B cell (primary cell): ENCODE data around the gene ARMC10. TPM values are rescaled to one million over a fixed set of nuclear protein-coding genes. Genes with fewer than 3 reads are reported as not detected.
"Not testable (repeated sequence)": the region's sequence is repeated elsewhere in the genome, so short reads cannot be mapped to it uniquely, and the experiment has no call there.

Experiments
- ATAC-seq: fragments of 200-7000 bp; cut with Tn5 transposase; one replicate; pipeline ENCODE4 v1.10.0; 2021; ENCODE audit warnings: low read depth, mild to moderate bottlenecking, moderate number of reproducible peaks, moderate library complexity
- CTCF ChIA-PET: fragments of 350-600 bp; sonication (Branson Sonifier 250); formaldehyde crosslinking; loops from one replicate; lab custom pipeline; 2021; ENCODE audit warnings: antibody characterized with exemption, inconsistent platforms; lab: Charles Lee
- POLR2A ChIA-PET: fragments of 350-600 bp; sonication (Branson Sonifier 250); formaldehyde crosslinking; loops from one replicate; lab custom pipeline; 2021; ENCODE audit warnings: antibody characterized with exemption; lab: Charles Lee
- DNase-seq: peaks from one replicate; pipeline ENCODE4 v3.0.0; 2013
- H2AFZ ChIP-seq: 2 replicates; pipeline ENCODE4 v1.6.1; 2012; ENCODE audit warnings: mild to moderate bottlenecking, low read depth, low read length; ENCODE audit not compliant: insufficient read depth, poor library complexity, severe bottlenecking
- H3K27ac ChIP-seq, 2 donors: 1 replicate in 1 of 2; 2 replicates in 1 of 2; pipeline ENCODE4 v1.5.1; 2012 to 2013; ENCODE audit warnings: low read length in 2 of 2, mild to moderate bottlenecking in 2 of 2, moderate library complexity in 1 of 2
- H3K27me3 ChIP-seq, 4 experiments: fragments of 200-600 bp in 1 of 4; sonication (generic) in 1 of 4; replicated peaks in 1 of 4; 1 replicate in 2 of 4; 2 replicates in 2 of 4; pipeline versions ENCODE4 v1.6.1 to v1.7.0; 2013 to 2016; ENCODE audit warnings: low read length in 3 of 4, mild to moderate bottlenecking in 2 of 4, mixed read lengths in 1 of 4, moderate library complexity in 1 of 4; ENCODE audit not compliant: insufficient read depth in 4 of 4, control insufficient read depth in 3 of 4; ENCODE audit errors: control extremely low read depth in 1 of 4
- H3K36me3 ChIP-seq, 2 experiments: replicated peaks in 1 of 2; 1 replicate in 1 of 2; 2 replicates in 1 of 2; pipeline versions ENCODE4 v1.6.1 to v1.7.1; 2013; ENCODE audit warnings: low read length in 1 of 2; ENCODE audit not compliant: insufficient read depth in 2 of 2, control insufficient read depth in 1 of 2; ENCODE audit errors: control extremely low read depth in 1 of 2, extremely low read depth in 1 of 2
- H3K4me1 ChIP-seq, 2 donors: fragments of 200-600 bp in 1 of 2; sonication (generic) in 1 of 2; 1 replicate in 1 of 2; 2 replicates in 1 of 2; pipeline versions ENCODE4 v1.5.1 to v1.6.1; 2013 to 2017; ENCODE audit warnings: low read length in 2 of 2; ENCODE audit not compliant: control insufficient read depth in 2 of 2, insufficient read depth in 2 of 2
- H3K4me2 ChIP-seq: replicated peaks from 2 replicates; pipeline ENCODE3; 2012; ENCODE audit warnings: mild to moderate bottlenecking, low read depth, low read length; ENCODE audit not compliant: poor library complexity, severe bottlenecking
- H3K4me3 ChIP-seq, 5 experiments: fragments of 200-600 bp in 1 of 5; sonication (generic) in 1 of 5; 1 replicate in 3 of 5; 2 replicates in 2 of 5; pipeline versions ENCODE4 v1.5.1 to v1.7.0; 2011 to 2016; ENCODE audit warnings: low read length in 4 of 5, mild to moderate bottlenecking in 4 of 5, low read depth in 2 of 5, control low read depth in 1 of 5, moderate library complexity in 1 of 5; ENCODE audit not compliant: insufficient read depth in 1 of 5; ENCODE audit errors: control extremely low read depth in 1 of 5, extremely low read depth in 1 of 5
- H3K79me2 ChIP-seq: fragments of 200-600 bp; sonication (generic); one replicate; pipeline ENCODE4 v1.6.0; 2016; ENCODE audit warnings: low read length; ENCODE audit not compliant: control insufficient read depth, insufficient read depth
- H3K9ac ChIP-seq: fragments of 200-600 bp; sonication (generic); 2 replicates; pipeline ENCODE4 v1.6.1; 2017; ENCODE audit warnings: mild to moderate bottlenecking, low read length, moderate library complexity
- H3K9me3 ChIP-seq, 3 donors: one replicate each; pipeline versions ENCODE4 v1.6.1 to v1.7.1; 2013; ENCODE audit warnings: low read length in 2 of 3; ENCODE audit not compliant: control insufficient read depth in 2 of 3, insufficient read depth in 1 of 3; ENCODE audit errors: control extremely low read depth in 1 of 3
- H4K20me1 ChIP-seq: 2 replicates; pipeline ENCODE4 v1.6.0; 2012; ENCODE audit warnings: mild to moderate bottlenecking, low read length; ENCODE audit not compliant: insufficient read depth, control insufficient read depth, poor library complexity, severe bottlenecking
- H3K27ac Mint-ChIP-seq: one replicate; pipeline ENCODE4 v1.8.0; 2021; ENCODE audit warnings: mixed read lengths
- H3K27me3 Mint-ChIP-seq: one replicate; pipeline ENCODE4 v1.8.0; 2021; ENCODE audit warnings: mixed read lengths
- H3K4me1 Mint-ChIP-seq: one replicate; pipeline ENCODE4 v1.8.0; 2021; ENCODE audit warnings: mixed read lengths
- H3K4me3 Mint-ChIP-seq: one replicate; pipeline ENCODE4 v1.8.0; 2021; ENCODE audit warnings: mixed read lengths
- H3K9me3 Mint-ChIP-seq: one replicate; pipeline ENCODE4 v1.8.0; 2022; ENCODE audit warnings: mixed read lengths; ENCODE audit not compliant: insufficient read depth
- EZH2 ChIP-seq: IDR thresholded peaks from 2 replicates; pipeline ENCODE4 v1.6.1; 2012; ENCODE audit warnings: borderline replicate concordance, low read depth, mild to moderate bottlenecking, moderate library complexity, low read length; ENCODE audit not compliant: insufficient read depth, poor library complexity, severe bottlenecking
- WGBS: methylation state at CpG from one replicate; pipeline ENCODE4 v1.1.5; 2013; ENCODE audit warnings: missing lambda C conversion rate; ENCODE audit not compliant: insufficient coverage; 5-methylcytosine and 5-hydroxymethylcytosine counted together
- intact Hi-C: fragments of 100-400 bp; cut with micrococcal nuclease; formaldehyde crosslinking; loops from one replicate; pipeline ENCODE4 v1.10.0; 2022
- polyA plus RNA-seq: library from polyadenylated mRNA; depleted of rRNA; stranded (reverse); fragments of >200 nt; gene quantifications from 2 replicates; pipeline ENCODE4 v1.2.3, GENCODE V29; 2012
- total RNA-seq, 2 donors: library from RNA; stranded (reverse); fragments of 120-200 nt in 1 of 2; gene quantifications; 1 replicate in 1 of 2; 2 replicates in 1 of 2; pipeline versions ENCODE4 v1.2.3 to v1.2.4, GENCODE V29; 2013 to 2022
- TF ChIP-seq, protein P1 (sequence below): fragments of 200-600 bp; IDR thresholded peaks from one replicate; pipeline ENCODE4 v1.8.0; 2022; ENCODE audit warnings: antibody characterized with exemption, mild to moderate bottlenecking

ARMC10 gene
- total and polyA plus RNA-seq, 2 donors (not counting 1 experiment from before 2014, with no cell fraction given): 7.3 to 24.2 TPM

GRCh38 chr7:103037476-103037822, 37.5 kb upstream of the ARMC10 start:
- Histone ChIP-seq H3K27ac (no peak overlapping the region), H3K4me3 (no peak overlapping the region), H3K9me3 (no peaks in the 10 kb centered on the region), H4K20me1 (no peaks in the 10 kb centered on the region), H2AFZ (no peak overlapping the region), H3K4me2 (no peak overlapping the region), H3K79me2 (no peaks in the 10 kb centered on the region), H3K4me1 (no peaks in the 10 kb centered on the region), H3K9ac (no peak overlapping the region), H3K27me3 (no peaks in the 10 kb centered on the region), H3K36me3 (no peaks in the 10 kb centered on the region)
- DNase-seq (no peak), ATAC-seq (no peak)
- no peaks in the 10 kb centered on the region for H3K27me3 Mint-ChIP-seq
- H3K4me1 Mint-ChIP-seq: peaks cover 3% of the 10 kb centered on the region
- H3K27ac Mint-ChIP-seq: no peak overlapping the region
- ChIA-PET CTCF (no interaction called here), POLR2A (no interaction called here)
- TF ChIP-seq EZH2: no peak
- TF ChIP-seq, protein P1, sequence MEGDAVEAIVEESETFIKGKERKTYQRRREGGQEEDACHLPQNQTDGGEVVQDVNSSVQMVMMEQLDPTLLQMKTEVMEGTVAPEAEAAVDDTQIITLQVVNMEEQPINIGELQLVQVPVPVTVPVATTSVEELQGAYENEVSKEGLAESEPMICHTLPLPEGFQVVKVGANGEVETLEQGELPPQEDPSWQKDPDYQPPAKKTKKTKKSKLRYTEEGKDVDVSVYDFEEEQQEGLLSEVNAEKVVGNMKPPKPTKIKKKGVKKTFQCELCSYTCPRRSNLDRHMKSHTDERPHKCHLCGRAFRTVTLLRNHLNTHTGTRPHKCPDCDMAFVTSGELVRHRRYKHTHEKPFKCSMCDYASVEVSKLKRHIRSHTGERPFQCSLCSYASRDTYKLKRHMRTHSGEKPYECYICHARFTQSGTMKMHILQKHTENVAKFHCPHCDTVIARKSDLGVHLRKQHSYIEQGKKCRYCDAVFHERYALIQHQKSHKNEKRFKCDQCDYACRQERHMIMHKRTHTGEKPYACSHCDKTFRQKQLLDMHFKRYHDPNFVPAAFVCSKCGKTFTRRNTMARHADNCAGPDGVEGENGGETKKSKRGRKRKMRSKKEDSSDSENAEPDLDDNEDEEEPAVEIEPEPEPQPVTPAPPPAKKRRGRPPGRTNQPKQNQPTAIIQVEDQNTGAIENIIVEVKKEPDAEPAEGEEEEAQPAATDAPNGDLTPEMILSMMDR: no peak
- no peaks in the 10 kb centered on the region for H3K9me3 Mint-ChIP-seq
- H3K4me3 Mint-ChIP-seq: no peak overlapping the region
- intact Hi-C loops: no loop called here
- no CpG with 5 or more reads among the region's 1 CpG for WGBS

- H3K9ac ChIP-seq, H3K4me1 Mint-ChIP-seq, H3K27me3 Mint-ChIP-seq, H3K4me3 Mint-ChIP-seq, H4K20me1 ChIP-seq, H3K27me3 ChIP-seq, H3K27ac Mint-ChIP-seq, H2AFZ ChIP-seq, H3K4me1 ChIP-seq, H3K79me2 ChIP-seq, ATAC-seq, H3K9me3 Mint-ChIP-seq, H3K4me3 ChIP-seq, H3K9me3 ChIP-seq, H3K27ac ChIP-seq, H3K36me3 ChIP-seq, POLR2A ChIA-PET, H3K4me2 ChIP-seq, intact Hi-C loops, DNase-seq: not testable (repeated sequence)
- CTCF ChIA-PET: interaction anchor here (0.6 kb wide), 1 partner anchor 24 kb away, joined by 3 read pairs; no protein-coding TSS in a partner anchor
- WGBS: 90% methylated on average over 19 of the region's 20 CpGs
Measured at GRCh38 chr7:103037823-103038739, 36.9 kb upstream of the ARMC10 start.

- H3K36me3 ChIP-seq, H3K27ac ChIP-seq, H3K9me3 Mint-ChIP-seq, POLR2A ChIA-PET, H3K27ac Mint-ChIP-seq, H3K4me2 ChIP-seq, H3K4me3 Mint-ChIP-seq, H4K20me1 ChIP-seq, CTCF ChIA-PET, H3K4me1 ChIP-seq, intact Hi-C loops, H3K79me2 ChIP-seq, H3K9ac ChIP-seq, DNase-seq, H3K9me3 ChIP-seq, H3K4me3 ChIP-seq, H2AFZ ChIP-seq, H3K27me3 Mint-ChIP-seq, ATAC-seq, H3K27me3 ChIP-seq, H3K4me1 Mint-ChIP-seq: not testable (repeated sequence)
- no CpG with 5 or more reads among the region's 1 CpG for WGBS
Measured at GRCh38 chr7:103041815-103042214, 33.1 kb upstream of the ARMC10 start.
